ENCODE data around the gene DDX20.

The DDX20 gene

GRCh38 chr1:111720977-111721786, 34.5 kb upstream of the DDX20 start:
- Histone ChIP-seq H3K4me1 (ENCODE audit: control insufficient read depth in 5 of 5, insufficient read depth in 5 of 5, low read length in 5 of 5) (peaks cover 14 to 53% (median 44%) of the 10 kb centered on the region in 5 donors), H3K9ac (ENCODE audit: low read length in 5 of 5) (no peak overlapping the region), H3K36me3 (ENCODE audit: control insufficient read depth in 5 of 5, insufficient read depth in 5 of 5, low read length in 5 of 5) (peaks cover 0 to 7% (median 0%) of the 10 kb centered on the region in 5 donors), H3K4me3 (ENCODE audit: low read depth in 1 of 5, low read length in 5 of 5) (no peak overlapping the region), H3K27ac (ENCODE audit: low read depth, low read length) (peak overlapping the region; percentile 66), H3K27me3 (ENCODE audit: control insufficient read depth in 5 of 5, insufficient read depth in 4 of 5, low read length in 5 of 5) (no peaks in the 10 kb centered on the region), H3K9me3 (ENCODE audit: control insufficient read depth in 5 of 5, low read length in 5 of 5) (no peaks in the 10 kb centered on the region)

- Histone ChIP-seq H3K9me3 (ENCODE audit: control insufficient read depth in 5 of 5, low read length in 5 of 5) (no peaks in the 10 kb centered on the region), H3K36me3 (ENCODE audit: control insufficient read depth in 5 of 5, insufficient read depth in 5 of 5, low read length in 5 of 5) (peaks cover 0 to 14% (median 13%) of the 10 kb centered on the region in 5 donors), H3K27me3 (ENCODE audit: control insufficient read depth in 5 of 5, insufficient read depth in 4 of 5, low read length in 5 of 5) (no peaks in the 10 kb centered on the region), H3K4me3 (ENCODE audit: low read depth in 1 of 5, low read length in 5 of 5) (no peak overlapping the region), H3K4me1 (ENCODE audit: control insufficient read depth in 5 of 5, insufficient read depth in 5 of 5, low read length in 5 of 5) (peaks cover 14 to 61% (median 42%) of the 10 kb centered on the region in 5 donors), H3K9ac (ENCODE audit: low read length in 5 of 5) (no peak overlapping the region), H3K27ac (ENCODE audit: low read depth, low read length) (no peak overlapping the region)
Observed at GRCh38 chr1:111723091-111723806, 32.5 kb upstream of the DDX20 start.

GRCh38 chr1:111723871-111724270, 31.8 kb upstream of the DDX20 start:
- H3K36me3 ChIP-seq (ENCODE audit: control insufficient read depth in 5 of 5, insufficient read depth in 5 of 5, low read length in 5 of 5) = peaks cover 0 to 14% (median 13%) of the 10 kb centered on the region in 5 donors
- H3K27ac ChIP-seq (ENCODE audit: low read depth, low read length) = no peak overlapping the region
- no peaks in the 10 kb centered on the region for H3K9me3 ChIP-seq (ENCODE audit: control insufficient read depth in 5 of 5, low read length in 5 of 5)
- no peak overlapping the region for H3K9ac ChIP-seq (ENCODE audit: low read length in 5 of 5)
- H3K4me3 ChIP-seq (ENCODE audit: low read depth in 1 of 5, low read length in 5 of 5) = no peak overlapping the region
- H3K4me1 ChIP-seq (ENCODE audit: control insufficient read depth in 5 of 5, insufficient read depth in 5 of 5, low read length in 5 of 5) = peaks cover 14 to 62% (median 43%) of the 10 kb centered on the region in 5 donors
- no peaks in the 10 kb centered on the region for H3K27me3 ChIP-seq (ENCODE audit: control insufficient read depth in 5 of 5, insufficient read depth in 4 of 5, low read length in 5 of 5)

GRCh38 chr1:111725192-111725591, 30.5 kb upstream of the DDX20 start:
- Histone ChIP-seq H3K4me3 (ENCODE audit: low read depth in 1 of 5, low read length in 5 of 5) (no peak overlapping the region), H3K27me3 (ENCODE audit: control insufficient read depth in 5 of 5, insufficient read depth in 4 of 5, low read length in 5 of 5) (no peaks in the 10 kb centered on the region), H3K36me3 (ENCODE audit: control insufficient read depth in 5 of 5, insufficient read depth in 5 of 5, low read length in 5 of 5) (peaks cover 0 to 14% (median 13%) of the 10 kb centered on the region in 5 donors), H3K9me3 (ENCODE audit: control insufficient read depth in 5 of 5, low read length in 5 of 5) (no peaks in the 10 kb centered on the region), H3K9ac (ENCODE audit: low read length in 5 of 5) (peak overlapping the region in 1 of 5 donors; percentile 23), H3K4me1 (ENCODE audit: control insufficient read depth in 5 of 5, insufficient read depth in 5 of 5, low read length in 5 of 5) (peaks cover 19 to 62% (median 52%) of the 10 kb centered on the region in 5 donors), H3K27ac (ENCODE audit: low read depth, low read length) (no peak overlapping the region)

- H3K4me1 ChIP-seq (ENCODE audit: control insufficient read depth in 5 of 5, insufficient read depth in 5 of 5, low read length in 5 of 5) = peaks cover 18 to 62% (median 52%) of the 10 kb centered on the region in 5 donors
- no peak overlapping the region for H3K27ac ChIP-seq (ENCODE audit: low read depth, low read length)
- H3K9ac ChIP-seq (ENCODE audit: low read length in 5 of 5) = no peak overlapping the region
- H3K36me3 ChIP-seq (ENCODE audit: control insufficient read depth in 5 of 5, insufficient read depth in 5 of 5, low read length in 5 of 5) = peaks cover 0 to 14% (median 13%) of the 10 kb centered on the region in 5 donors
- no peak overlapping the region for H3K4me3 ChIP-seq (ENCODE audit: low read depth in 1 of 5, low read length in 5 of 5)
- no peaks in the 10 kb centered on the region for H3K9me3 ChIP-seq (ENCODE audit: control insufficient read depth in 5 of 5, low read length in 5 of 5)
- H3K27me3 ChIP-seq (ENCODE audit: control insufficient read depth in 5 of 5, insufficient read depth in 4 of 5, low read length in 5 of 5) = no peaks in the 10 kb centered on the region
Observed at GRCh38 chr1:111727056-111727455, 28.6 kb upstream of the DDX20 start.

GRCh38 chr1:111729271-111729921, 26.3 kb upstream of the DDX20 start:
- Histone ChIP-seq H3K27me3 (ENCODE audit: control insufficient read depth in 5 of 5, insufficient read depth in 4 of 5, low read length in 5 of 5) (no peaks in the 10 kb centered on the region), H3K27ac (ENCODE audit: low read depth, low read length) (peak overlapping the region; percentile 81), H3K4me1 (ENCODE audit: control insufficient read depth in 5 of 5, insufficient read depth in 5 of 5, low read length in 5 of 5) (peaks cover 25 to 75% (median 70%) of the 10 kb centered on the region in 5 donors), H3K36me3 (ENCODE audit: control insufficient read depth in 5 of 5, insufficient read depth in 5 of 5, low read length in 5 of 5) (peaks cover 0 to 14% (median 13%) of the 10 kb centered on the region in 5 donors), H3K9me3 (ENCODE audit: control insufficient read depth in 5 of 5, low read length in 5 of 5) (no peaks in the 10 kb centered on the region), H3K4me3 (ENCODE audit: low read depth in 1 of 5, low read length in 5 of 5) (peak overlapping the region in 1 of 5 donors; percentile 4), H3K9ac (ENCODE audit: low read length in 5 of 5) (peak overlapping the region in 1 of 5 donors; percentile 14)

- peak overlapping the region; percentile 81 for H3K27ac ChIP-seq (ENCODE audit: low read depth, low read length)
- peak overlapping the region in 1 of 5 donors; percentile 14 for H3K9ac ChIP-seq (ENCODE audit: low read length in 5 of 5)
- peaks cover 25 to 77% (median 75%) of the 10 kb centered on the region in 5 donors for H3K4me1 ChIP-seq (ENCODE audit: control insufficient read depth in 5 of 5, insufficient read depth in 5 of 5, low read length in 5 of 5)
- peaks cover 0 to 14% (median 13%) of the 10 kb centered on the region in 5 donors for H3K36me3 ChIP-seq (ENCODE audit: control insufficient read depth in 5 of 5, insufficient read depth in 5 of 5, low read length in 5 of 5)
- no peaks in the 10 kb centered on the region for H3K27me3 ChIP-seq (ENCODE audit: control insufficient read depth in 5 of 5, insufficient read depth in 4 of 5, low read length in 5 of 5)
- peak overlapping the region in 1 of 5 donors; percentile 4 for H3K4me3 ChIP-seq (ENCODE audit: low read depth in 1 of 5, low read length in 5 of 5)
- no peaks in the 10 kb centered on the region for H3K9me3 ChIP-seq (ENCODE audit: control insufficient read depth in 5 of 5, low read length in 5 of 5)
Observed at GRCh38 chr1:111729946-111730681, 25.6 kb upstream of the DDX20 start.

- Histone ChIP-seq H3K4me3 (ENCODE audit: low read depth in 1 of 5, low read length in 5 of 5) (no peak overlapping the region), H3K27me3 (ENCODE audit: control insufficient read depth in 5 of 5, insufficient read depth in 4 of 5, low read length in 5 of 5) (no peaks in the 10 kb centered on the region), H3K36me3 (ENCODE audit: control insufficient read depth in 5 of 5, insufficient read depth in 5 of 5, low read length in 5 of 5) (peaks cover 0 to 15% (median 14%) of the 10 kb centered on the region in 5 donors), H3K9me3 (ENCODE audit: control insufficient read depth in 5 of 5, low read length in 5 of 5) (no peaks in the 10 kb centered on the region), H3K9ac (ENCODE audit: low read length in 5 of 5) (no peak overlapping the region), H3K27ac (ENCODE audit: low read depth, low read length) (peak overlapping the region; percentile 81), H3K4me1 (ENCODE audit: control insufficient read depth in 5 of 5, insufficient read depth in 5 of 5, low read length in 5 of 5) (peaks cover 24 to 78% (median 75%) of the 10 kb centered on the region in 5 donors)
Observed at GRCh38 chr1:111730706-111731105, 25.0 kb upstream of the DDX20 start.

- no peak overlapping the region for H3K9ac ChIP-seq (ENCODE audit: low read length in 5 of 5)
- H3K4me3 ChIP-seq (ENCODE audit: low read depth in 1 of 5, low read length in 5 of 5) = no peak overlapping the region
- H3K9me3 ChIP-seq (ENCODE audit: control insufficient read depth in 5 of 5, low read length in 5 of 5) = no peaks in the 10 kb centered on the region
- H3K36me3 ChIP-seq (ENCODE audit: control insufficient read depth in 5 of 5, insufficient read depth in 5 of 5, low read length in 5 of 5) = peaks cover 0 to 15% (median 9%) of the 10 kb centered on the region in 5 donors
- H3K27ac ChIP-seq (ENCODE audit: low read depth, low read length) = peak overlapping the region; percentile 81
- H3K27me3 ChIP-seq (ENCODE audit: control insufficient read depth in 5 of 5, insufficient read depth in 4 of 5, low read length in 5 of 5) = no peaks in the 10 kb centered on the region
- H3K4me1 ChIP-seq (ENCODE audit: control insufficient read depth in 5 of 5, insufficient read depth in 5 of 5, low read length in 5 of 5) = peaks cover 32 to 84% (median 82%) of the 10 kb centered on the region in 5 donors
Observed at GRCh38 chr1:111731956-111732355, 23.7 kb upstream of the DDX20 start.

All from subcutaneous abdominal adipose tissue (tissue), 5 donors.